Measurements from ENCODE around the gene SLC35E1.
A peak's percentile ranks its signal among the peaks of the same experiment; 100 is the strongest.

The SLC35E1 gene

GRCh38 chr19:16605553-16605994, 33.4 kb upstream of the SLC35E1 start:
- no peak for TF ChIP-seq CTCF (conservative IDR thresholded peaks at IDR 0.05)
- TF ChIP-seq ZFX (IDR thresholded peaks at IDR 0.05): no peak
- peak overlapping the region; percentile 67 for H3K27ac ChIP-seq

GRCh38 chr19:16605115-16605514, 32.9 kb upstream of the SLC35E1 start:
- TF ChIP-seq ZFX (IDR thresholded peaks at IDR 0.05) (no peak), CTCF (conservative IDR thresholded peaks at IDR 0.05) (no peak)
- peak overlapping the region; percentile 67 for H3K27ac ChIP-seq

GRCh38 chr19:16604615-16605014, 32.4 kb upstream of the SLC35E1 start:
- TF ChIP-seq CTCF (conservative IDR thresholded peaks at IDR 0.05): no peak
- no peak for TF ChIP-seq ZFX (IDR thresholded peaks at IDR 0.05)
- H3K27ac ChIP-seq: peak overlapping the region; percentile 67

GRCh38 chr19:16603090-16603489, 30.9 kb upstream of the SLC35E1 start:
- no peak for TF ChIP-seq ZFX (IDR thresholded peaks at IDR 0.05)
- no peak for TF ChIP-seq CTCF (conservative IDR thresholded peaks at IDR 0.05)
- peak overlapping the region; percentile 67 for H3K27ac ChIP-seq

GRCh38 chr19:16601378-16602052, 29.3 kb upstream of the SLC35E1 start:
- H3K27ac ChIP-seq: peak overlapping the region; percentile 67
- no peak for TF ChIP-seq CTCF (conservative IDR thresholded peaks at IDR 0.05)
- TF ChIP-seq ZFX (IDR thresholded peaks at IDR 0.05): no peak

GRCh38 chr19:16600824-16601223, 28.6 kb upstream of the SLC35E1 start:
- TF ChIP-seq ZFX (IDR thresholded peaks at IDR 0.05) (no peak), CTCF (conservative IDR thresholded peaks at IDR 0.05) (no peak)

GRCh38 chr19:16599655-16600346, 27.6 kb upstream of the SLC35E1 start:
- no peak overlapping the region for H3K27ac ChIP-seq
- TF ChIP-seq CTCF (conservative IDR thresholded peaks at IDR 0.05) (no peak), ZFX (IDR thresholded peaks at IDR 0.05) (no peak)

More at GRCh38 chr19:16600824-16601223, 28.6 kb upstream of the SLC35E1 start:
- H3K27ac ChIP-seq: no peak overlapping the region

All from C4-2B (cell line).